Gastroesophageal sphincter (tissue), 4 donors: Measurements from ENCODE around the gene CPA1. TPM values are rescaled to one million over a fixed set of nuclear protein-coding genes. Genes with fewer than 3 reads are reported as not detected.
A peak's percentile ranks its signal among the peaks of the same experiment; 100 is the strongest.

Experiments
- ATAC-seq: fragments of 150-250 bp; one replicate; pipeline ENCODE4 v1.9.1; 2016; ENCODE audit warnings: mild to moderate bottlenecking, moderate library complexity
- H3K27ac ChIP-seq, 4 donors: fragments of 200-600 bp; sonication (generic) in 3 of 4; 1 replicate in 3 of 4; 2 replicates in 1 of 4; pipeline ENCODE4 v1.5.1; 2016 to 2019
- H3K27me3 ChIP-seq: fragments of 200-600 bp; sonication (generic); one replicate; pipeline ENCODE4 v1.5.1; 2019
- H3K36me3 ChIP-seq, 2 donors: fragments of 200-600 bp; sonication (generic); one replicate each; pipeline ENCODE4 v1.5.1; 2019; ENCODE audit warnings: control low read depth in 1 of 2
- H3K4me1 ChIP-seq, 3 donors: fragments of 200-600 bp; sonication (generic); 1 replicate in 2 of 3; 2 replicates in 1 of 3; pipeline ENCODE4 v1.5.1; 2016 to 2019; ENCODE audit warnings: control low read depth in 2 of 3
- H3K4me3 ChIP-seq, 2 donors: fragments of 200-600 bp; sonication (generic); one replicate each; pipeline ENCODE4 v1.5.1; 2019; ENCODE audit warnings: mild to moderate bottlenecking in 1 of 2, moderate library complexity in 1 of 2
- H3K9me3 ChIP-seq, 3 donors: fragments of 200-600 bp; sonication (generic); one replicate each; pipeline ENCODE4 v1.5.1; 2017 to 2019; ENCODE audit warnings: control low read depth in 2 of 3
- CTCF ChIP-seq, 4 experiments: fragments of 200-600 bp in 2 of 4; fragments of 450-650 bp in 2 of 4; sonication (generic) in 1 of 4; IDR thresholded peaks; one replicate each; pipeline ENCODE4 v1.5.1; 2017 to 2019; ENCODE audit warnings: antibody characterized with exemption in 4 of 4, mild to moderate bottlenecking in 2 of 4, moderate library complexity in 2 of 4
- EP300 ChIP-seq: sonication (generic); formaldehyde crosslinking; IDR thresholded peaks from one replicate; pipeline ENCODE4 v1.6.1; 2017; ENCODE audit warnings: antibody characterized with exemption, mild to moderate bottlenecking
- POLR2A ChIP-seq, 2 donors: fragments of 450-650 bp; IDR thresholded peaks; one replicate each; pipeline ENCODE4 v1.6.1; 2017; ENCODE audit warnings: antibody characterized with exemption in 2 of 2, mild to moderate bottlenecking in 2 of 2, moderate library complexity in 1 of 2
- POLR2AphosphoS5 ChIP-seq: sonication (generic); formaldehyde crosslinking; IDR thresholded peaks from one replicate; pipeline ENCODE4 v1.6.1; 2017; ENCODE audit warnings: antibody characterized with exemption
- WGBS, 2 donors: methylation state at CpG; one replicate each; pipeline ENCODE4 v1.1.5; 2018; ENCODE audit warnings: low coverage in 1 of 2; 5-methylcytosine and 5-hydroxymethylcytosine counted together
- total RNA-seq, 4 donors: library from RNA; depleted of rRNA; stranded (reverse); fragments of >200 nt; gene quantifications; one replicate each; pipeline ENCODE4 v1.1.0, GENCODE V29; 2016

Gene CPA1
- total RNA-seq, 4 donors from 2014 or later = 0.42 TPM; not detected in 3

GRCh38 chr7:130390486-130390885 is 10.2 kb downstream of the CPA1 start:
- WGBS, 2 donors = 91 to 100% methylated on average over 1 of the region's 1 CpG
- Histone ChIP-seq H3K4me1 (peaks cover 0 to 7% (median 0%) of the 10 kb centered on the region in 3 donors), H3K27me3 (no peaks in the 10 kb centered on the region), H3K9me3 (no peaks in the 10 kb centered on the region), H3K4me3 (no peak overlapping the region), H3K27ac (no peak overlapping the region), H3K36me3 (no peaks in the 10 kb centered on the region)
- no peak for ATAC-seq
- TF ChIP-seq POLR2A (IDR thresholded peaks at IDR 0.05) (no peak), CTCF (IDR thresholded peaks at IDR 0.05) (no peak), EP300 (no peak), POLR2AphosphoS5 (no peak)

DNA sequence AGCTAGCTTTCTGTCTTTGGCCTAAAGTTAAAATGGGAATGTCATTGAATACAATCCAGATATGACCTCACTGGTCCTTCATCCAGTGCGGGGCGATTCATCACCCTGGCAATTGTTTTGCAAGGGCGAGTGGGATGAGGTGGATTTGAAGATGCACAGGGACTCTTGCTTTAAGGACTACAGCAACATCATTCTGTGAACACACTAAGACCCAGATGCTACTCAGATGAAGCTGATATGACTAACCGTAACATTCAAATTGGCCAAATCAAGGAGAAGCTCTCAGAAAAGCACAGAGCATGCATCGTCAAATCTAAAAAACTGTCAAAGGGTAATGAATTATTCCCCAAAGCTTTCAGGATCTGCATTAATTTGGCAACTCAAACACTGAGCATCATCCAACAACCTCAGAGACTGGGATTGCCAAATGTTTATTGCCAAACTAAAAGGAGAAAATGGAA is 12.8 kb downstream of the CPA1 start:
- no peak for TF ChIP-seq CTCF (IDR thresholded peaks at IDR 0.05)
- no peak for TF ChIP-seq EP300
- TF ChIP-seq POLR2AphosphoS5 = no peak
- no peak for TF ChIP-seq POLR2A (IDR thresholded peaks at IDR 0.05)
- H3K27ac ChIP-seq = peak overlapping the region in 3 of 4 donors; percentile 31 to 51 (median 37)
- H3K36me3 ChIP-seq = peaks cover 0 to 6% of the 10 kb centered on the region in 2 donors
- no peaks in the 10 kb centered on the region for H3K27me3 ChIP-seq
- peak; percentile 81 for ATAC-seq
- H3K9me3 ChIP-seq = no peaks in the 10 kb centered on the region
- no peak overlapping the region for H3K4me3 ChIP-seq
- H3K4me1 ChIP-seq = peaks cover 0 to 7% (median 0%) of the 10 kb centered on the region in 3 donors
- 48 to 78% methylated on average over 2 to 4 of the region's 5 CpGs for WGBS, 2 donors

DNA sequence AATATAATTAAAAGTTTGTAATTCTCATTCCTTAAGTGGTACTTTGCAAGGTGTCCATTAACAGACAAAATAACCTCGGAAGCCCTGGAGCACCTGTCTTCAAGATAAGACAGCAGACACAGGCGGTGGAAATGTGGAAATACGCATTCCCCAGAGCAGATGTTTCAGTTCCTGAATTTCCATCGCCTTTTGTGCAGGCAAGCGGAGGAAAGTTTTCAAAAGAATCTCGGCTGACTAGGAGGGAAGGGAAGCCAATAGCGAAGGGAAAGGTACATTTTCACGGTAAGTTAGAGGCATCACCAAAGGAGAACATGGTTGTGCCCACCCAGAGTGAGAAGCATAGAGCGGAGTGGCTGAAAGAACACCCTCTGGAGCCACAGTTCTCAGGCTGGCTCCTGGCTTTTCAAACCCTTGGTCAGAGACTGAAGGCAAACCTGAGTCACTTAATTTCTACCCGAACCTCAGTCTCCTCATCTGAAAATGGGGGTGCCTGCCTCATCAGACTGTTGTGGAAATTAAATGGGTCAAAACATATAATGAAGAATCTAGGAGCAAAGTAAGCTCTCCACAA is 13.6 kb downstream of the CPA1 start:
- 78 to 87% methylated on average over 5 to 10 of the region's 10 CpGs for WGBS, 2 donors
- peaks cover 0 to 13% of the 10 kb centered on the region in 2 donors for H3K36me3 ChIP-seq
- no peaks in the 10 kb centered on the region for H3K9me3 ChIP-seq
- H3K27me3 ChIP-seq = no peaks in the 10 kb centered on the region
- peak overlapping the region in 1 of 4 donors; percentile 8 for H3K27ac ChIP-seq
- no peak for ATAC-seq
- no peak overlapping the region for H3K4me3 ChIP-seq
- peaks cover 0 to 7% (median 0%) of the 10 kb centered on the region in 3 donors for H3K4me1 ChIP-seq
- TF ChIP-seq POLR2AphosphoS5 = no peak

DNA sequence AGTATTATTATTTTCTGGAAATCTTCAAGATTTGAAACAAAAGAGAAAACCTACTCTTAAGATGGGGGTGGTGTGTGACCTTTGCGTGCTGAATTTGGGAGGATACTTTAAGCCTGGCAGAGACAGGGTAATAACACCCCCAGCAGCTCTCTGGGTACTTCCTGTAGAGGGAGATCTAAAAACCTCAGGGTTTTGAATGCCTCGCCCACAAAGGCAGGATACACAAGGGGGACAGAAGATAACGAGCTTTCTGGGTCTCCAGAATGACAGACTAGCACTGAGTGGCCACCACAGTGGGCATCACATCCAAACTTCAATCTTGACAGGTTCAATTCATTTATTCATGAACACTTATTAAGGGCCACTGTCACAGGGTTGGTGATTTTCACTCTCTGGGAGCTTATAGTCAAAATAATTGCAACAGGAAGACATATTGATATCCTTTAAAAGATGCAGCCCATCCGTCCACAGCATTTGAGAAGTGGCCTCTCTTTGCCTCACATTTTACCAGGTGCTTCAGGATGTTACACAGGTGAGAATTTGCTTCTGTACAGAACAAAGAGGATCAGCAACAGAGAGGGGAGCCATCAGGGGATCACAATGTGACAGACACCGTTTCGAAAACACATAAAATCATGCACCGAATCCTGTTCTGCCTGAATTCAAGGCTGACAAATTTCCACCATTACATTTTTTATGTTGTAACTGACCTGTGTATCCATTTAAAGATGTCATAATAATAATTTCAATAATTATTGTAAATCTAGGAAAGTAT is 14.3 kb downstream of the CPA1 start:
- TF ChIP-seq POLR2A (IDR thresholded peaks at IDR 0.05) (no peak), POLR2AphosphoS5 (no peak), EP300 (no peak)
- Histone ChIP-seq H3K27ac (no peak overlapping the region), H3K4me1 (peaks cover 0 to 7% (median 0%) of the 10 kb centered on the region in 3 donors), H3K4me3 (no peak overlapping the region), H3K36me3 (peaks cover 0 to 15% of the 10 kb centered on the region in 2 donors), H3K27me3 (no peaks in the 10 kb centered on the region), H3K9me3 (no peaks in the 10 kb centered on the region)
- WGBS, 2 donors = 76 to 98% methylated on average over 4 to 7 of the region's 7 CpGs
- ATAC-seq = no peak

DNA sequence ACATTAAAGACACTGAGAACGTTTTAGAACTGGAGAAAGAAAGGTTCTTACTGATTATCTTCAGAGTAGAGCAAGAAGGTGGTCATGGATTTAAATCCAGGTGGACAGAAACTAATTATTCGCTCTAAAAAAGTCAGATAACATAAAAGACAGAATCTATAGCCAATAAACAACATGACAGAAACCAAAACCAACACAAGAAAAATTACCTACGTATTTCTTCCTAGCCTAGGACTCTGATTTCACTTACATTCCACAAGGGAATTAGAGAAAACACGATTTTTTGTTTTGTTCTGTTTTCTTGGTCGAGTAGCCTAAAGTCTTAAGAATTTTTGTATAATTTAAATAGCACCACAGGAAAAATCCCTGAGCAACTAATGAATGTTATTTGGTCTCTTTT is 15.1 kb downstream of the CPA1 start:
- no peaks in the 10 kb centered on the region for H3K9me3 ChIP-seq
- peaks cover 0 to 19% of the 10 kb centered on the region in 2 donors for H3K36me3 ChIP-seq
- H3K27ac ChIP-seq = no peak overlapping the region
- WGBS, 2 donors = 67 to 81% methylated on average over 4 to 5 of the region's 5 CpGs
- no peaks in the 10 kb centered on the region for H3K27me3 ChIP-seq
- no peak overlapping the region for H3K4me3 ChIP-seq
- ATAC-seq = no peak
- TF ChIP-seq POLR2A (IDR thresholded peaks at IDR 0.05) (no peak), POLR2AphosphoS5 (no peak), CTCF (IDR thresholded peaks at IDR 0.05) (no peak), EP300 (no peak)
- H3K4me1 ChIP-seq = peaks cover 0 to 7% (median 0%) of the 10 kb centered on the region in 3 donors
